GM19328 (cell line): Measurements from ENCODE around the gene TEX51.

Source experiments
- ATAC-seq: cut with Tn5 transposase; IDR thresholded peaks from one replicate; pipeline ENCODE4 v1.9.1; 2021; ENCODE audit warnings: mild to moderate bottlenecking, moderate library complexity; ENCODE audit not compliant: unreplicated experiment

TEX51 gene

GRCh38 chr2:126898636-126899035 lies at the start of gene TEX51:
Gene TEX51, plus strand, starts transcription at chr2:126898890. Its CDS starts 29 bp downstream, at chr2:126898919.
- ATAC-seq = no peak

GRCh38 chr2:126849054-126849453 lies 49.6 kb upstream of the TEX51 start:
- ATAC-seq = no peak

- no peak for ATAC-seq
Observed at GRCh38 chr2:126849486-126849885, 49.2 kb upstream of the TEX51 start.

- no peak for ATAC-seq
Observed at GRCh38 chr2:126849991-126850535, 48.6 kb upstream of the TEX51 start.

- ATAC-seq = no peak
Observed at GRCh38 chr2:126850940-126851339, 47.8 kb upstream of the TEX51 start.

GRCh38 chr2:126851756-126852155 lies 46.9 kb upstream of the TEX51 start:
- no peak for ATAC-seq

GRCh38 chr2:126852361-126852760 lies 46.3 kb upstream of the TEX51 start:
- ATAC-seq = no peak

- ATAC-seq = no peak
Observed at GRCh38 chr2:126855606-126856005, 43.1 kb upstream of the TEX51 start.

- ATAC-seq = no peak
Observed at GRCh38 chr2:126856403-126856802, 42.3 kb upstream of the TEX51 start.

GRCh38 chr2:126857502-126857901 lies 41.2 kb upstream of the TEX51 start:
- ATAC-seq = no peak

- ATAC-seq = no peak
Observed at GRCh38 chr2:126858013-126858412, 40.7 kb upstream of the TEX51 start.

GRCh38 chr2:126858436-126858835 lies 40.3 kb upstream of the TEX51 start:
- no peak for ATAC-seq

GRCh38 chr2:126858991-126859390 lies 39.7 kb upstream of the TEX51 start:
- ATAC-seq = no peak

- no peak for ATAC-seq
Observed at GRCh38 chr2:126859631-126860030, 39.1 kb upstream of the TEX51 start.

GRCh38 chr2:126860385-126860784 lies 38.3 kb upstream of the TEX51 start:
- ATAC-seq = no peak

- no peak for ATAC-seq
Observed at GRCh38 chr2:126862730-126863129, 36.0 kb upstream of the TEX51 start.

GRCh38 chr2:126863336-126864015 lies 35.2 kb upstream of the TEX51 start:
- no peak for ATAC-seq

GRCh38 chr2:126864861-126865260 lies 33.8 kb upstream of the TEX51 start:
- ATAC-seq = no peak

- no peak for ATAC-seq
Observed at GRCh38 chr2:126866451-126866850, 32.2 kb upstream of the TEX51 start.

GRCh38 chr2:126874961-126875360 lies 23.7 kb upstream of the TEX51 start:
- ATAC-seq = no peak

- no peak for ATAC-seq
Observed at GRCh38 chr2:126876631-126877030, 22.1 kb upstream of the TEX51 start.

- ATAC-seq = no peak
Observed at GRCh38 chr2:126877041-126877440, 21.6 kb upstream of the TEX51 start.
